WTC11 (cell line): ENCODE measurements around the gene ABCA1. TPM values are rescaled to one million over a fixed set of nuclear protein-coding genes. Genes with fewer than 3 reads are reported as not detected.

ENCODE experiments used
- ATAC-seq: fragments of 200-7000 bp; cut with Tn5 transposase; 2 replicates; pipeline ENCODE4 v1.10.0; 2021; ENCODE audit warnings: mild to moderate bottlenecking, moderate library complexity
- CTCF ChIA-PET: fragments of 300-600 bp; sonication (Branson Sonifier 250); formaldehyde crosslinking; loops from one replicate; lab custom pipeline; 2021; ENCODE audit warnings: antibody characterized with exemption; lab: Charles Lee
- POLR2A ChIA-PET: fragments of 350-600 bp; sonication (Branson Sonifier 250); formaldehyde crosslinking; loops from one replicate; lab custom pipeline; 2021; ENCODE audit warnings: antibody characterized with exemption; lab: Charles Lee
- DNase-seq: peaks from one replicate; pipeline ENCODE4 v3.0.0; 2021; ENCODE audit warnings: low spot score
- H3K27ac Mint-ChIP-seq: 2 replicates; pipeline ENCODE4 v1.8.0; 2021; ENCODE audit warnings: mixed read lengths
- H3K27me3 Mint-ChIP-seq: 2 replicates; pipeline ENCODE4 v1.8.0; 2021; ENCODE audit warnings: low read depth, mild to moderate bottlenecking, moderate library complexity, mixed read lengths
- H3K36me3 Mint-ChIP-seq: 2 replicates; pipeline ENCODE4 v1.8.0; 2021; ENCODE audit warnings: mixed read lengths
- H3K4me1 Mint-ChIP-seq: 2 replicates; pipeline ENCODE4 v1.8.0; 2022; ENCODE audit warnings: mixed read lengths
- H3K4me3 Mint-ChIP-seq: 2 replicates; pipeline ENCODE4 v1.8.0; 2021; ENCODE audit warnings: mild to moderate bottlenecking, moderate library complexity, mixed read lengths
- H3K9me3 Mint-ChIP-seq: 2 replicates; pipeline ENCODE4 v1.8.0; 2021; ENCODE audit warnings: mixed read lengths
- AFF4 ChIP-seq: sonication (generic); formaldehyde crosslinking; IDR thresholded peaks from 2 replicates; pipeline ENCODE4 v1.8.1; 2023; ENCODE audit warnings: mild to moderate bottlenecking, missing genetic modification reagents, borderline replicate concordance
- AR ChIP-seq: fragments of 250-450 bp; sonication (Bioruptor Pico); IDR thresholded peaks from 2 replicates; pipeline ENCODE4 v1.9.0; 2021; ENCODE audit warnings: mild to moderate bottlenecking
- ARID4B ChIP-seq: sonication (generic); formaldehyde crosslinking; IDR thresholded peaks from 2 replicates; pipeline ENCODE4 v1.8.0; 2023; ENCODE audit warnings: missing genetic modification reagents, mild to moderate bottlenecking, borderline replicate concordance
- IRF2 ChIP-seq: sonication (generic); formaldehyde crosslinking; IDR thresholded peaks from 2 replicates; pipeline ENCODE4 v1.8.0; 2022; ENCODE audit warnings: low read depth, missing genetic modification reagents, borderline replicate concordance
- JUN ChIP-seq: sonication (generic); formaldehyde crosslinking; IDR thresholded peaks from 2 replicates; pipeline ENCODE4 v1.8.0; 2023; ENCODE audit warnings: mild to moderate bottlenecking, missing genetic modification reagents
- KAT7 ChIP-seq: sonication (generic); formaldehyde crosslinking; IDR thresholded peaks from 2 replicates; pipeline ENCODE4 v1.8.1; 2023; ENCODE audit warnings: missing genetic modification reagents, mild to moderate bottlenecking, borderline replicate concordance
- OVOL2 ChIP-seq: fragments of 250-450 bp; sonication (Bioruptor Pico); IDR thresholded peaks from 2 replicates; pipeline ENCODE4 v1.9.0; 2021; ENCODE audit warnings: mild to moderate bottlenecking, borderline replicate concordance
- RELA ChIP-seq: sonication (generic); formaldehyde crosslinking; IDR thresholded peaks from 2 replicates; pipeline ENCODE4 v1.8.1; 2022; ENCODE audit warnings: missing genetic modification reagents, mild to moderate bottlenecking, borderline replicate concordance
- RORB ChIP-seq: fragments of 250-450 bp; sonication (Bioruptor Pico); IDR thresholded peaks from 2 replicates; pipeline ENCODE4 v1.9.0; 2021; ENCODE audit warnings: mild to moderate bottlenecking
- TCF7 ChIP-seq: sonication (generic); formaldehyde crosslinking; IDR thresholded peaks from 2 replicates; pipeline ENCODE4 v1.8.0; 2022; ENCODE audit warnings: mild to moderate bottlenecking, low read depth, missing genetic modification reagents, moderate library complexity
- USF1 ChIP-seq: sonication (generic); formaldehyde crosslinking; IDR thresholded peaks from 2 replicates; pipeline ENCODE4 v1.8.0; 2022; ENCODE audit warnings: mild to moderate bottlenecking, missing genetic modification reagents
- ZBTB43 ChIP-seq: sonication (generic); formaldehyde crosslinking; IDR thresholded peaks from 2 replicates; pipeline ENCODE4 v1.8.1; 2023; ENCODE audit warnings: mild to moderate bottlenecking, missing genetic modification reagents
- ZNF423 ChIP-seq: fragments of 250-450 bp; sonication (Bioruptor Pico); IDR thresholded peaks from 2 replicates; pipeline ENCODE4 v2.1.2; 2022; ENCODE audit warnings: mild to moderate bottlenecking, moderate library complexity
- total RNA-seq: library from RNA; stranded (reverse); gene quantifications from 3 replicates; pipeline ENCODE4 v1.2.3, GENCODE V29; 2021

Gene ABCA1
- total RNA-seq, 1 experiment from 2014 or later: 7.8 TPM

- no peak for TF ChIP-seq AFF4 (CRISPR knock-in tag)
- no peak for TF ChIP-seq OVOL2
- no peak for TF ChIP-seq AR (CRISPR knock-in tag)
- TF ChIP-seq ARID4B (CRISPR knock-in tag): no peak
- no peak for TF ChIP-seq RORB
- TF ChIP-seq TCF7 (CRISPR knock-in tag): no peak
- TF ChIP-seq KAT7 (CRISPR knock-in tag): no peak
- TF ChIP-seq USF1 (CRISPR knock-in tag): no peak
- no peak for TF ChIP-seq JUN (CRISPR knock-in tag)
- TF ChIP-seq ZNF423 (CRISPR knock-in tag): no peak
- TF ChIP-seq IRF2 (CRISPR knock-in tag): no peak
- TF ChIP-seq RELA (CRISPR knock-in tag): no peak
These were observed 180.8 kb downstream of the ABCA1 start (continued) for GRCh38 chr9:104747245-104747564.

GRCh38 chr9:104746798-104747197, 181.2 kb downstream of the ABCA1 start:
- H3K4me1 Mint-ChIP-seq: peaks cover 25% of the 10 kb centered on the region

More at GRCh38 chr9:104746798-104747197, 181.2 kb downstream of the ABCA1 start:
- DNase-seq: no peak
- no peaks in the 10 kb centered on the region; the same call in 1 of the 2 replicates for H3K27me3 Mint-ChIP-seq
- H3K9me3 Mint-ChIP-seq: no peaks in the 10 kb centered on the region
- CTCF ChIA-PET: interaction anchor here (0.6 to 1.0 kb wide), 3 partner anchors 23 to 626 kb away, joined by 3 read pairs; no protein-coding TSS in a partner anchor
- 0 out of 2 replicates have a peak overlapping the region, but pooled peaks have one; percentile 93 for H3K27ac Mint-ChIP-seq
- TF ChIP-seq ZBTB43 (CRISPR knock-in tag): no peak
- H3K4me3 Mint-ChIP-seq: peak overlapping the region; percentile 97
- POLR2A ChIA-PET: interaction anchor here (1.0 kb wide), 1 partner anchor 11 kb away, joined by 9 read pairs; no protein-coding TSS in a partner anchor
- no peaks in the 10 kb centered on the region for H3K36me3 Mint-ChIP-seq
- no peak for ATAC-seq
